SK-N-SH treated with all-trans-retinoic acid at 6 μM for 48 hours (cell line): ENCODE data around the gene MFSD8.
A peak's percentile ranks its signal among the peaks of the same experiment; 100 is the strongest.

Experiments
- ATAC-seq: fragments of 200-7000 bp; cut with Tn5 transposase; 3 replicates; pipeline ENCODE4 v1.9.1; 2020; ENCODE audit warnings: mild to moderate bottlenecking, moderate library complexity
- ARNTL ChIP-seq: fragments of 450-650 bp; formaldehyde crosslinking; IDR thresholded peaks from 2 replicates; pipeline ENCODE4 v1.5.0; 2020; ENCODE audit warnings: low read depth, mild to moderate bottlenecking, moderate library complexity, borderline replicate concordance
- BACH2 ChIP-seq: fragments of 250-450 bp; sonication (Bioruptor Pico); IDR thresholded peaks from 2 replicates; pipeline ENCODE4 v1.9.0; 2021; ENCODE audit warnings: mild to moderate bottlenecking, borderline replicate concordance
- CSDC2 ChIP-seq: fragments of 250-450 bp; sonication (Bioruptor Pico); IDR thresholded peaks from 2 replicates; pipeline ENCODE4 v1.5.0; 2020; ENCODE audit warnings: mild to moderate bottlenecking, moderate library complexity
- CSRNP3 ChIP-seq: fragments of 250-450 bp; sonication (Bioruptor Pico); IDR thresholded peaks from 2 replicates; pipeline ENCODE4 v1.5.1; 2021; ENCODE audit warnings: mild to moderate bottlenecking, moderate library complexity
- ESRRG ChIP-seq: fragments of 250-450 bp; sonication (Bioruptor Pico); IDR thresholded peaks from 2 replicates; pipeline ENCODE4 v1.6.1; 2021; ENCODE audit warnings: mild to moderate bottlenecking
- GLIS3 ChIP-seq: fragments of 250-450 bp; sonication (Bioruptor Pico); IDR thresholded peaks from 2 replicates; pipeline ENCODE4 v1.5.0; 2020; ENCODE audit warnings: mild to moderate bottlenecking, moderate library complexity
- OSR1 ChIP-seq: fragments of 250-450 bp; sonication (Bioruptor Pico); IDR thresholded peaks from 2 replicates; pipeline ENCODE4 v1.8.0; 2022; ENCODE audit warnings: moderate library complexity, mild to moderate bottlenecking, inconsistent platforms
- PPARA ChIP-seq: fragments of 250-450 bp; sonication (Bioruptor Pico); IDR thresholded peaks from 2 replicates; pipeline ENCODE4 v1.5.0; 2020; ENCODE audit warnings: mild to moderate bottlenecking, borderline replicate concordance
- RARB ChIP-seq: fragments of 250-450 bp; sonication (Bioruptor Pico); IDR thresholded peaks from 2 replicates; pipeline ENCODE4 v1.8.0; 2021; ENCODE audit warnings: mild to moderate bottlenecking, moderate library complexity
- SNAI2 ChIP-seq: fragments of 250-450 bp; sonication (Bioruptor Pico); IDR thresholded peaks from 2 replicates; pipeline ENCODE4 v1.5.0; 2020; ENCODE audit warnings: mild to moderate bottlenecking, moderate library complexity
- TCF4 ChIP-seq: fragments of 250-450 bp; sonication (Bioruptor Pico); IDR thresholded peaks from 2 replicates; pipeline ENCODE4 v1.8.0; 2021; ENCODE audit warnings: mild to moderate bottlenecking, moderate library complexity, borderline replicate concordance
- TOX ChIP-seq: fragments of 250-450 bp; sonication (Bioruptor Pico); IDR thresholded peaks from 2 replicates; pipeline ENCODE4 v1.8.0; 2021; ENCODE audit warnings: mild to moderate bottlenecking, moderate library complexity, borderline replicate concordance
- TSHZ2 ChIP-seq: fragments of 250-450 bp; sonication (Bioruptor Pico); IDR thresholded peaks from 2 replicates; pipeline ENCODE4 v1.5.0; 2020; ENCODE audit warnings: mild to moderate bottlenecking, moderate library complexity
- ZC3H10 ChIP-seq: fragments of 250-450 bp; sonication (Bioruptor Pico); IDR thresholded peaks from 2 replicates; pipeline ENCODE4 v1.5.1; 2021; ENCODE audit warnings: mild to moderate bottlenecking, moderate library complexity
- ZFP3 ChIP-seq: fragments of 250-450 bp; sonication (Bioruptor Pico); IDR thresholded peaks from 2 replicates; pipeline ENCODE4 v1.5.0; 2020; ENCODE audit warnings: mild to moderate bottlenecking, moderate library complexity
- ZFP30 ChIP-seq: fragments of 450-650 bp; formaldehyde crosslinking; IDR thresholded peaks from 2 replicates; pipeline ENCODE4 v1.5.0; 2022; ENCODE audit warnings: mild to moderate bottlenecking, moderate library complexity
- ZNF565 ChIP-seq: fragments of 450-650 bp; formaldehyde crosslinking; conservative IDR thresholded peaks from 2 replicates; pipeline ENCODE4 v1.5.0; 2020; ENCODE audit warnings: low read depth, mild to moderate bottlenecking, moderate library complexity
- ZNF70 ChIP-seq: fragments of 450-650 bp; formaldehyde crosslinking; IDR thresholded peaks from 2 replicates; pipeline ENCODE4 v1.5.0; 2020; ENCODE audit warnings: mild to moderate bottlenecking, moderate library complexity
- ZNF8 ChIP-seq: fragments of 450-650 bp; formaldehyde crosslinking; IDR thresholded peaks from 2 replicates; pipeline ENCODE4 v1.5.0; 2020; ENCODE audit warnings: mild to moderate bottlenecking, moderate library complexity
- TF ChIP-seq, protein P1 (sequence below): fragments of 250-450 bp; sonication (Bioruptor Pico); IDR thresholded peaks from 2 replicates; pipeline ENCODE4 v1.8.0; 2021; ENCODE audit warnings: low read depth, mild to moderate bottlenecking, moderate library complexity, borderline replicate concordance
- TF ChIP-seq, protein P2 (sequence below): fragments of 250-450 bp; sonication (Bioruptor Pico); IDR thresholded peaks from 2 replicates; pipeline ENCODE4 v1.5.1; 2020; ENCODE audit warnings: low read depth, mild to moderate bottlenecking, moderate library complexity
- TF ChIP-seq, protein P3 (sequence below): fragments of 250-450 bp; sonication (Bioruptor Pico); IDR thresholded peaks from 2 replicates; pipeline ENCODE4 v1.8.0; 2020; ENCODE audit warnings: mild to moderate bottlenecking, moderate library complexity, borderline replicate concordance

Gene MFSD8

GRCh38 chr4:127968586-127968985, 3.6 kb upstream of the MFSD8 start:
- ATAC-seq, result no peak
- no peak for TF ChIP-seq BACH2 (CRISPR knock-in tag)
- TF ChIP-seq OSR1 (CRISPR knock-in tag), result no peak
- TF ChIP-seq ZNF70, result no peak

DNA sequence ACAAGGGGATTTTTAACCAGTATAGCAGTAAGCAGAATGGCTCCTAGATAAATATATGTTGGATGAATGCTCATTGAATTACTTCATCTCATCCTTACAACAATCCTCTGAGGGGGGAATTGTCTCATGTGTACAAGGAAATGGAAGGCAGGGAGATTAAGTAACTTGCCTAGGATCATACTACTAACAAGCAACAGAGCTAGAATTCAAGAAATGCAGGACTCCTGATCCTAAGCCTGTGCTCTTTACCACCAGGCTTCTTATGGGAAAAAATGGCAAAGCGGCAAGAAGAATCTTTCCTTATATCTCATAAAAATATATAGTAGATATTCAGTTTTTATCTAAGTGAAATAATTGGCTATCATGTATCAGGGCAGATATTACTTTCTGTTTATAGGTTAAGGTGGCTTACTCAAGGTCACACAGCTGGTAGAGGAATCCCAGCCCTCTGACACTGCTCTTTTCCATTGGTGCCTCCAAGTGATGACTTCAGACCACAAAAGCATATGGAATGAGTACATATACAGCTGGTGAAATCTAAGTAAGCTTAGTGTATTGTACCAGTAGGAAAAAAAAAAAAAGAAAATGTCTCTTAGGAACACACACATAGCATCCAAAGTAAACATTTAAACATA, 2.3 kb upstream of the MFSD8 start:
- no peak for ATAC-seq
- TF ChIP-seq ZFP30 (CRISPR knock-in tag) (no peak), TOX (no peak), ZFP3 (CRISPR knock-in tag) (no peak), TCF4 (CRISPR knock-in tag) (no peak), TSHZ2 (no peak), CSDC2 (CRISPR knock-in tag) (no peak), GLIS3 (CRISPR knock-in tag) (no peak), ARNTL (CRISPR knock-in tag) (no peak), RARB (no peak), ZNF8 (CRISPR knock-in tag) (no peak), CSRNP3 (CRISPR knock-in tag) (no peak), PPARA (CRISPR knock-in tag) (no peak), ZC3H10 (CRISPR knock-in tag) (no peak), OSR1 (CRISPR knock-in tag) (no peak), ESRRG (CRISPR knock-in tag) (no peak), SNAI2 (CRISPR knock-in tag) (no peak), ZNF70 (no peak)
- TF ChIP-seq, protein P1, sequence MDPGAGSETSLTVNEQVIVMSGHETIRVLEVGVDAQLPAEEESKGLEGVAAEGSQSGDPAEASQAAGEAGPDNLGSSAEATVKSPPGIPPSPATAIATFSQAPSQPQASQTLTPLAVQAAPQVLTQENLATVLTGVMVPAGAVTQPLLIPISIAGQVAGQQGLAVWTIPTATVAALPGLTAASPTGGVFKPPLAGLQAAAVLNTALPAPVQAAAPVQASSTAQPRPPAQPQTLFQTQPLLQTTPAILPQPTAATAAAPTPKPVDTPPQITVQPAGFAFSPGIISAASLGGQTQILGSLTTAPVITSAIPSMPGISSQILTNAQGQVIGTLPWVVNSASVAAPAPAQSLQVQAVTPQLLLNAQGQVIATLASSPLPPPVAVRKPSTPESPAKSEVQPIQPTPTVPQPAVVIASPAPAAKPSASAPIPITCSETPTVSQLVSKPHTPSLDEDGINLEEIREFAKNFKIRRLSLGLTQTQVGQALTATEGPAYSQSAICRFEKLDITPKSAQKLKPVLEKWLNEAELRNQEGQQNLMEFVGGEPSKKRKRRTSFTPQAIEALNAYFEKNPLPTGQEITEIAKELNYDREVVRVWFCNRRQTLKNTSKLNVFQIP (CRISPR knock-in tag), result no peak
- TF ChIP-seq, protein P2, sequence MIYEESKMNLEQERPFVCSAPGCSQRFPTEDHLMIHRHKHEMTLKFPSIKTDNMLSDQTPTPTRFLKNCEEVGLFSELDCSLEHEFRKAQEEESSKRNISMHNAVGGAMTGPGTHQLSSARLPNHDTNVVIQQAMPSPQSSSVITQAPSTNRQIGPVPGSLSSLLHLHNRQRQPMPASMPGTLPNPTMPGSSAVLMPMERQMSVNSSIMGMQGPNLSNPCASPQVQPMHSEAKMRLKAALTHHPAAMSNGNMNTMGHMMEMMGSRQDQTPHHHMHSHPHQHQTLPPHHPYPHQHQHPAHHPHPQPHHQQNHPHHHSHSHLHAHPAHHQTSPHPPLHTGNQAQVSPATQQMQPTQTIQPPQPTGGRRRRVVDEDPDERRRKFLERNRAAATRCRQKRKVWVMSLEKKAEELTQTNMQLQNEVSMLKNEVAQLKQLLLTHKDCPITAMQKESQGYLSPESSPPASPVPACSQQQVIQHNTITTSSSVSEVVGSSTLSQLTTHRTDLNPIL (CRISPR knock-in tag), result no peak
- TF ChIP-seq, protein P3, sequence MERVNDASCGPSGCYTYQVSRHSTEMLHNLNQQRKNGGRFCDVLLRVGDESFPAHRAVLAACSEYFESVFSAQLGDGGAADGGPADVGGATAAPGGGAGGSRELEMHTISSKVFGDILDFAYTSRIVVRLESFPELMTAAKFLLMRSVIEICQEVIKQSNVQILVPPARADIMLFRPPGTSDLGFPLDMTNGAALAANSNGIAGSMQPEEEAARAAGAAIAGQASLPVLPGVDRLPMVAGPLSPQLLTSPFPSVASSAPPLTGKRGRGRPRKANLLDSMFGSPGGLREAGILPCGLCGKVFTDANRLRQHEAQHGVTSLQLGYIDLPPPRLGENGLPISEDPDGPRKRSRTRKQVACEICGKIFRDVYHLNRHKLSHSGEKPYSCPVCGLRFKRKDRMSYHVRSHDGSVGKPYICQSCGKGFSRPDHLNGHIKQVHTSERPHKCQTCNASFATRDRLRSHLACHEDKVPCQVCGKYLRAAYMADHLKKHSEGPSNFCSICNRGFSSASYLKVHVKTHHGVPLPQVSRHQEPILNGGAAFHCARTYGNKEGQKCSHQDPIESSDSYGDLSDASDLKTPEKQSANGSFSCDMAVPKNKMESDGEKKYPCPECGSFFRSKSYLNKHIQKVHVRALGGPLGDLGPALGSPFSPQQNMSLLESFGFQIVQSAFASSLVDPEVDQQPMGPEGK (CRISPR knock-in tag), result no peak

DNA sequence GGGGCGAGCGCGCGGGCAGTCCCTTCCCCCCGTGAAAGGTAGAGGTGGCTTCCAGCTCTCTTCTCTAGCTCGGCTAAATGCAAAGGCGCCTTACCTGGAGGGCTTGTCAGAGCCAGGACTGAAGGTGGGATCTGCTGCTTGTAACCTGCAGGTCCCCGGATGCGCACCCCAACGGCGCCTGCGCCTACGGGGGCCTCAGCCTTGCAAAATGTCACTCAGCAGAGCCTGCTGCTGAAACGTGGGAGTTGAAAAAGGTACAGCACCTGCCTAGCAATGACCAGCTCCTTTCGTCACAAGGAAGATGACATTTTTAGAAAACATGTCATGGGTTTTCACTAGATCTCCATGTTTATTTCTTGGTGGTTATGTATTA, 816 bp upstream of the MFSD8 start:
- peak; percentile 42 for ATAC-seq
- TF ChIP-seq ZNF70 (no peak), RARB (no peak), ZNF8 (CRISPR knock-in tag) (no peak), SNAI2 (CRISPR knock-in tag) (no peak), CSRNP3 (CRISPR knock-in tag) (no peak), GLIS3 (CRISPR knock-in tag) (no peak), TOX (no peak), CSDC2 (CRISPR knock-in tag) (no peak), ZNF565 (CRISPR knock-in tag) (no peak), ZFP30 (CRISPR knock-in tag) (no peak), TSHZ2 (no peak)
- TF ChIP-seq, protein P3 (CRISPR knock-in tag), result no peak
